Adrenal gland (tissue), 12 donors: ENCODE results near the gene MYO5A. TPM values are rescaled to one million over a fixed set of nuclear protein-coding genes. Genes with fewer than 3 reads are reported as not detected.
A peak's percentile ranks its signal among the peaks of the same experiment; 100 is the strongest.

Experiments used
- DNase-seq, 7 donors: peaks; one replicate each; pipeline ENCODE4 v3.0.0-alpha.2; 2019 to 2020
- H3K27ac ChIP-seq, 5 donors: fragments of 200-600 bp; sonication (generic) in 4 of 5; 1 replicate in 3 of 5; 2 replicates in 2 of 5; pipeline versions ENCODE4 v1.5.1 to v1.8.0; 2016 to 2020; ENCODE audit warnings: mild to moderate bottlenecking in 1 of 5
- H3K27me3 ChIP-seq: fragments of 200-600 bp; 2 replicates; pipeline ENCODE4 v1.8.0; 2021
- H3K36me3 ChIP-seq, 2 donors: fragments of 200-600 bp; replicated peaks in 1 of 2; 1 replicate in 1 of 2; 2 replicates in 1 of 2; pipeline versions ENCODE4 v1.5.1 to v1.8.0; 2018 to 2022
- H3K4me1 ChIP-seq, 2 donors: fragments of 200-600 bp; replicated peaks in 1 of 2; 1 replicate in 1 of 2; 2 replicates in 1 of 2; pipeline versions ENCODE4 v1.5.1 to v1.8.0; 2018 to 2021
- H3K4me3 ChIP-seq, 4 donors: fragments of 200-600 bp; sonication (generic) in 3 of 4; one replicate each; pipeline ENCODE4 v1.5.1; 2016 to 2018
- H3K9me3 ChIP-seq, 3 donors: fragments of 200-600 bp; sonication (generic) in 1 of 3; replicated peaks in 1 of 3; 1 replicate in 2 of 3; 2 replicates in 1 of 3; pipeline versions ENCODE4 v1.5.1 to v1.8.0; 2016 to 2021
- CTCF ChIP-seq, 6 experiments: fragments of 450-650 bp in 4 of 6; fragments of 200-600 bp in 2 of 6; sonication (generic) in 1 of 6; IDR thresholded peaks; 1 replicate in 5 of 6; 2 replicates in 1 of 6; pipeline versions ENCODE4 v1.5.1 to v1.8.0; 2016 to 2021; ENCODE audit warnings: antibody characterized with exemption in 6 of 6, mild to moderate bottlenecking in 2 of 6, moderate library complexity in 1 of 6
- POLR2A ChIP-seq, 2 donors: fragments of 450-650 bp; IDR thresholded peaks; one replicate each; pipeline ENCODE4 v1.6.1; 2017; ENCODE audit warnings: antibody characterized with exemption in 2 of 2, mild to moderate bottlenecking in 2 of 2, moderate library complexity in 1 of 2
- WGBS, 4 donors: extraction: QIAGEN DNeasy Blood & Tissue Kit in 2 of 4; methylation state at CpG; one replicate each; pipeline versions ENCODE4 v1.1.5 to v1.1.7; 2013 to 2017; 5-methylcytosine and 5-hydroxymethylcytosine counted together
- intact Hi-C, 2 donors: fragments of 100-400 bp; cut with DNase I; formaldehyde crosslinking; loops; one replicate each; pipeline versions ENCODE4 v1.14.1 to v1.15.0; 2022 to 2023
- polyA plus RNA-seq, 3 donors: library from polyadenylated mRNA; stranded (reverse); fragments of 200-250 nt in 2 of 3; fragments of 350-450 nt in 1 of 3; fragmentation: Illumina TruSeq in 1 of 3; extraction: RNeasy Lipid Tissue Mini Kit (QIAGEN cat#74804) in 1 of 3; gene quantifications; one replicate each; pipeline ENCODE4 v1.2.3, GENCODE V29; 2013 to 2014
- total RNA-seq, 9 donors: library from RNA; depleted of rRNA in 4 of 9; stranded (reverse); fragments of >200 nt in 4 of 9; fragments of 120-200 nt in 1 of 9; fragmentation: NEBNext Ultra II Directional in 1 of 9; extraction: Animal tissue kit (Norgen Biotek cat#: 25700) in 1 of 9; gene quantifications; one replicate each; pipeline versions ENCODE4 v1.1.0 to v1.2.4, GENCODE V29; 2013 to 2023
- donor health status: healthy with polysubstance abuse.
- donor health status: Bipolar disorder and iron deficiency.
- donor health status: DM: yes; HTN: yes; CAD: no.
- donor health status: DM: no; HTN: no; CAD: no.
- donor health status: DM: no; HTN: no; CAD: no.
- donor health status: DM: yes; HTN: yes; CAD: no.

Gene MYO5A
- total and polyA plus RNA-seq, 12 donors = 6.3 to 57.5 (median 39.6) TPM

GRCh38 chr15:52563501-52564060 is 34.9 kb upstream of the MYO5A start:
- 56 to 60% (median 59%) methylated on average over 4 of the region's 4 CpGs for WGBS, 4 donors
- no peaks in the 10 kb centered on the region for H3K36me3 ChIP-seq
- H3K9me3 ChIP-seq = no peaks in the 10 kb centered on the region
- no peaks in the 10 kb centered on the region for H3K27me3 ChIP-seq
- no peak overlapping the region for H3K4me3 ChIP-seq
- intact Hi-C loops = no loop called here
- peaks cover 19 to 82% of the 10 kb centered on the region in 2 donors for H3K4me1 ChIP-seq
- TF ChIP-seq POLR2A (IDR thresholded peaks at IDR 0.05) = no peak
- TF ChIP-seq CTCF (IDR thresholded peaks at IDR 0.05) = no peak
- no peak for DNase-seq
- H3K27ac ChIP-seq = peak overlapping the region in 1 of 5 donors; percentile 5

- no peak for TF ChIP-seq POLR2A (IDR thresholded peaks at IDR 0.05)
- no peak for TF ChIP-seq CTCF (IDR thresholded peaks at IDR 0.05)
- intact Hi-C loops = no loop called here
- H3K36me3 ChIP-seq = no peaks in the 10 kb centered on the region
- H3K4me3 ChIP-seq = no peak overlapping the region
- H3K27ac ChIP-seq = no peak overlapping the region
- peaks cover 5 to 87% of the 10 kb centered on the region in 2 donors for H3K4me1 ChIP-seq
- DNase-seq = no peak
- H3K27me3 ChIP-seq = no peaks in the 10 kb centered on the region
- no peaks in the 10 kb centered on the region for H3K9me3 ChIP-seq
- WGBS, 4 donors = 60 to 80% (median 75%) methylated on average over 2 of the region's 2 CpGs
These were observed 30.9 kb upstream of the MYO5A start for GRCh38 chr15:52559575-52559974.

DNA sequence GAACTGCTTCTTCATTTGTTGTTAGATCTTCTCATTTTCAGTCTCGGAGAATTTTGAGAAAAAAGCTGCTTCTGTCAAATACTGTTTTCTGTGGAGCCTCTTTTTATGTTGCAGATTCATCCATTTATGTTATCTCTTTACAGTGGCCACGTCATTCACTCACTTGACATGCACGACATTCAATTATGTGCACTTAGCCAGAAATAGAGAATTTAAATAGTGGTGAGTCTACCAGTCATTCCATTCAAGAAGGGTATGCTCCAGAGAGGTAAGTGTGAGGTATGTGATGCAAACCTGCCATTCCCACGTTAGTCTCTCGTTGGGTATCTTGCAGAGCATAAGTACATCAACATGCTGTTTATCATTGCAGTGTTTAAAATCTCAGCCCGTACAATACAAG is 30.3 kb upstream of the MYO5A start:
- no peaks in the 10 kb centered on the region for H3K9me3 ChIP-seq
- TF ChIP-seq POLR2A (IDR thresholded peaks at IDR 0.05) (no peak), CTCF (IDR thresholded peaks at IDR 0.05) (no peak)
- intact Hi-C loops = no loop called here
- H3K4me3 ChIP-seq = no peak overlapping the region
- H3K36me3 ChIP-seq = no peaks in the 10 kb centered on the region
- H3K27ac ChIP-seq = no peak overlapping the region
- no peak for DNase-seq
- H3K4me1 ChIP-seq = peaks cover 5 to 88% of the 10 kb centered on the region in 2 donors
- 91 to 95% (median 92%) methylated on average over 6 of the region's 6 CpGs for WGBS, 4 donors
- H3K27me3 ChIP-seq = no peaks in the 10 kb centered on the region

GRCh38 chr15:52558196-52558595 is 29.5 kb upstream of the MYO5A start:
- intact Hi-C loops = no loop called here
- Histone ChIP-seq H3K4me3 (no peak overlapping the region), H3K27ac (peak overlapping the region in 2 of 5 donors; percentile 26 to 37), H3K27me3 (no peaks in the 10 kb centered on the region), H3K36me3 (no peaks in the 10 kb centered on the region), H3K9me3 (no peaks in the 10 kb centered on the region), H3K4me1 (peaks cover 5 to 79% of the 10 kb centered on the region in 2 donors)
- WGBS, 4 donors = 63 to 86% (median 75%) methylated on average over 5 of the region's 5 CpGs
- TF ChIP-seq POLR2A (IDR thresholded peaks at IDR 0.05) (peak in 1 of 2 donors; percentile 16), CTCF (IDR thresholded peaks at IDR 0.05) (no peak)
- peak in 5 of 7 donors; percentile 53 to 61 (median 55) for DNase-seq
